Measurements from ENCODE around the gene HSPH1.

DNA sequence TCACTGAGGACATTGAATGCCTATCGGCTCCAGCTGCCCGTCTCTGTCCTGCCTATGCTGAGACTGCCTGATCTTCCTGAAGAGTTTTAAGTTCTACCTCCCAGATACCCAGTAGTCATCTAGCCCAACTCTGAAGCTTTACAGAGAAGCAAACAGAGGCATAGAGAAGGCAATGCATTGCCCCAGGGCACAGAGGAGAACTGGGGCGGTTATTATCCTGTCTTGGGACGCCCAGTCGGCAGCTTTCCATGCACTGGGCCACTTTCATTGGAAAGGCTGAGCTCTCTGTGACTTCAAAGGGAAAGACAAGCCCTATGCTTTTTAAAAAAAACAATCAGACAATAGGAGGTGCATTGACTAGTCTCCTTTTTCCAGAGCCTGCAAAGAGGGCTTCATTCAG is 71.6 kb downstream of the HSPH1 start:
- TF ChIP-seq, protein P1, sequence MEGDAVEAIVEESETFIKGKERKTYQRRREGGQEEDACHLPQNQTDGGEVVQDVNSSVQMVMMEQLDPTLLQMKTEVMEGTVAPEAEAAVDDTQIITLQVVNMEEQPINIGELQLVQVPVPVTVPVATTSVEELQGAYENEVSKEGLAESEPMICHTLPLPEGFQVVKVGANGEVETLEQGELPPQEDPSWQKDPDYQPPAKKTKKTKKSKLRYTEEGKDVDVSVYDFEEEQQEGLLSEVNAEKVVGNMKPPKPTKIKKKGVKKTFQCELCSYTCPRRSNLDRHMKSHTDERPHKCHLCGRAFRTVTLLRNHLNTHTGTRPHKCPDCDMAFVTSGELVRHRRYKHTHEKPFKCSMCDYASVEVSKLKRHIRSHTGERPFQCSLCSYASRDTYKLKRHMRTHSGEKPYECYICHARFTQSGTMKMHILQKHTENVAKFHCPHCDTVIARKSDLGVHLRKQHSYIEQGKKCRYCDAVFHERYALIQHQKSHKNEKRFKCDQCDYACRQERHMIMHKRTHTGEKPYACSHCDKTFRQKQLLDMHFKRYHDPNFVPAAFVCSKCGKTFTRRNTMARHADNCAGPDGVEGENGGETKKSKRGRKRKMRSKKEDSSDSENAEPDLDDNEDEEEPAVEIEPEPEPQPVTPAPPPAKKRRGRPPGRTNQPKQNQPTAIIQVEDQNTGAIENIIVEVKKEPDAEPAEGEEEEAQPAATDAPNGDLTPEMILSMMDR (conservative IDR thresholded peaks at IDR 0.05) = no peak
- TF ChIP-seq EZH2 (IDR thresholded peaks at IDR 0.05; ENCODE audit: low read depth) = no peak

Measured in PC-9 (cell line).